WI38 (cell line): ENCODE measurements around the gene TARDBP.
A peak's percentile ranks its signal among the peaks of the same experiment; 100 is the strongest.
"Not testable (repeated sequence)": the region's sequence is repeated elsewhere in the genome, so short reads cannot be mapped to it uniquely, and the experiment has no call there.

Experiments
- H3K4me3 ChIP-seq: 2 replicates; pipeline ENCODE4 v1.5.1; 2011; ENCODE audit warnings: low read depth, mild to moderate bottlenecking, control low read depth, low read length
- TF ChIP-seq, protein P1 (sequence below): IDR thresholded peaks from 2 replicates; pipeline ENCODE4 v1.5.1; 2012; ENCODE audit warnings: low read depth, mild to moderate bottlenecking, control low read depth, low read length

TARDBP gene

DNA sequence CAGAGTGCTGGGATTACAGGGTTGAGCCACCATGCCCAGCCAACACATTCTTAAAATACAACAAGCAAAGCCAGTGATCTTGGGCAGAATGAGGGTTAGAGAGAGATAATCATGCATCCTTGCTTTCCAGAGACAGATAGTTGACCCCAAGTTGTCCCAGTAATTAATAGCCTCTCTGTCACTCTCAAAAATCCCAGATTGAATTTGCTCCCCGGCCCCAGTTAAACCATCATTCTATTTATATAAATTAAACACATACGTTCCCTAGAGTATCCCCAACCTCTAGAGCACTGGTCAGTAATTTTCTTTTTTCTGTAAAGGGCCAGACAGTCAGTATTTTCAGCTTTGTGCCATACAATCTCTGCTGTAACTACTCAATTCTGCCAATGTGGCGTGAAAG, 16.4 kb upstream of the TARDBP start:
- TF ChIP-seq, protein P1, sequence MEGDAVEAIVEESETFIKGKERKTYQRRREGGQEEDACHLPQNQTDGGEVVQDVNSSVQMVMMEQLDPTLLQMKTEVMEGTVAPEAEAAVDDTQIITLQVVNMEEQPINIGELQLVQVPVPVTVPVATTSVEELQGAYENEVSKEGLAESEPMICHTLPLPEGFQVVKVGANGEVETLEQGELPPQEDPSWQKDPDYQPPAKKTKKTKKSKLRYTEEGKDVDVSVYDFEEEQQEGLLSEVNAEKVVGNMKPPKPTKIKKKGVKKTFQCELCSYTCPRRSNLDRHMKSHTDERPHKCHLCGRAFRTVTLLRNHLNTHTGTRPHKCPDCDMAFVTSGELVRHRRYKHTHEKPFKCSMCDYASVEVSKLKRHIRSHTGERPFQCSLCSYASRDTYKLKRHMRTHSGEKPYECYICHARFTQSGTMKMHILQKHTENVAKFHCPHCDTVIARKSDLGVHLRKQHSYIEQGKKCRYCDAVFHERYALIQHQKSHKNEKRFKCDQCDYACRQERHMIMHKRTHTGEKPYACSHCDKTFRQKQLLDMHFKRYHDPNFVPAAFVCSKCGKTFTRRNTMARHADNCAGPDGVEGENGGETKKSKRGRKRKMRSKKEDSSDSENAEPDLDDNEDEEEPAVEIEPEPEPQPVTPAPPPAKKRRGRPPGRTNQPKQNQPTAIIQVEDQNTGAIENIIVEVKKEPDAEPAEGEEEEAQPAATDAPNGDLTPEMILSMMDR, result no peak
- no peak overlapping the region for H3K4me3 ChIP-seq

DNA sequence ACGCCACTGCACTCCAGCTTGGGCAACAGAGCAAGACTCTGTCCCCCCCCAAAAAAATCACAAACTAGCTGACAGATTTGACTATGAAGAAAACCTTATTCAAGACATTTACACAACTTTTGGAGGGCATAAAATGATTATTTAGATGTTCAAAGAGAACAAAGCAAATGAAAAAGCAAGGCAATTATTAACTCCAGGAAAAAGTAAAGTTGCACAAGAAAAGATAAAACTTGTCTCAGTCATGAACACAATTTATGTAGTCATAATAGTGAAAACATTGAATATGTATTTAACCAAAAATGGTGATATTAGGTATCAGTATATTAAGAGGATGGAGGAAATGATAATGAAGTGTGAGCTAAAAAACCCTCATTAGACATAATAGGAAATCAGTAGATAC, 11.9 kb upstream of the TARDBP start:
- TF ChIP-seq, protein P1, result no peak
- no peak overlapping the region for H3K4me3 ChIP-seq

DNA sequence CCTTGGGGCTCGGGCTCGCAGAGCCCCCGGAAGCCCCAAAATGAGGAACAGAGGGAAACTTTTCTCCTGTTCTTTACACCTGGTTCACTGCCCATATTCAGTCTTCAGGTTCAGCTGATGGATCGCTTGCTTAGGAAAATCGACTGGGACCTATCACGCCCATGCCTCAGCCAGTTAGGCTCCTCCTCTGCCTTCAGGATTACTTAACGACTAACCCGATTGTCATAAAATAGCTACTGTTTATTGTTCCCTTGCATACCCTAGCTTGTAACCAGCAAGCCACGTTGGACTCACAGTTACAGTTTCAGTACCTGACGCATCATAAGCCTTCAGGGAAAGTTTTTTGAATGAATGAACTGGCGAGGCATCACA, 692 bp downstream of the TARDBP start:
- TF ChIP-seq, protein P1, result no peak
- peak overlapping the region; percentile 87 for H3K4me3 ChIP-seq

DNA sequence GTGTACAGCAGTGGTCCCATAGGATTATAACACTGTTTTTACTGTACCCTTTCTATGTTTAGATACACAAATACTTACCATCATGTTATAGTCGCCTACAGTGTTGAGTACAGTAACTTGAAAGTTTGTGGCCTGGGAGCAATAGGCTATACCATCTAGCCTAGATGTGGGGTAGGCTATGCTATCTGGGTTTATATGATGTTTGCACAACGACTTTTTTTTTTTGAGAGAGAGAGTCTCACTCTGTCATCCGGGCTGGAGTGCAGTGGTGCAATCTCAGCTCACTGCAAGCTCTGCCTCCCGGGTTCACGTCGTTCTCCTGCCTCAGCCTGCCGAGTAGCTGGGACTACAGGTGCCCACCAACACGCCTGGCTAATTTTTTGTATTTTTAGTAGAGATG, 6.9 kb downstream of the TARDBP start:
- H3K4me3 ChIP-seq, result not testable (repeated sequence)

DNA sequence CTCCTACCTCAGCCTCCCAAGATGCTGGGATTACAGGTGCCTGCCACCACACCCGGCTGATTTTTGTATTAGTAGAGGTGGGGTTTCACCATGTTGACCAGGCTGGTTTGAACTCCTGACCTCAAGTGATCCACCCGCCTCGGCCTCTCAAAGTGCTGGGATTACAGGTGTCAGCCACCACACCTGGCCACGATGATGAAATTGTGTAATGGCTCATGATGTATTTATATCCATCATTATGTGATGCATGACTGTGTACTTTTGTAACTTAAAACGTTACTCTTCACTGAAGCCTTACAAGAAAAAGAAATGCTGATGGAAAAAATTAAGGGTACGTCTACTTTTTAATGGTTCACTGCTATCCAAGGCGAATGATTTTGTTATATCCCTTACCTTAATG, 7.5 kb downstream of the TARDBP start:
- H3K4me3 ChIP-seq, result no peak overlapping the region
- TF ChIP-seq, protein P1, result no peak

DNA sequence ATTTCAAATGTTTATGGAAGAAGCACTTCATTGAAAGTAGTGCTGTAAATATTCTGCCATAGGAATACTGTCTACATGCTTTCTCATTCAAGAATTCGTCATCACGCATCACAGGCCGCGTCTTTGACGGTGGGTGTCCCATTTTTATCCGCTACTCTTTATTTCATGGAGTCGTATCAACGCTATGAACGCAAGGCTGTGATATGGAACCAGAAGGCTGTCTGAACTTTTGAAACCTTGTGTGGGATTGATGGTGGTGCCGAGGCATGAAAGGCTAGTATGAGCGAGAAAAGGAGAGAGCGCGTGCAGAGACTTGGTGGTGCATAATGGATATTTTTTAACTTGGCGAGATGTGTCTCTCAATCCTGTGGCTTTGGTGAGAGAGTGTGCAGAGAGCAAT, 10.7 kb downstream of the TARDBP start:
- TF ChIP-seq, protein P1, result no peak

DNA sequence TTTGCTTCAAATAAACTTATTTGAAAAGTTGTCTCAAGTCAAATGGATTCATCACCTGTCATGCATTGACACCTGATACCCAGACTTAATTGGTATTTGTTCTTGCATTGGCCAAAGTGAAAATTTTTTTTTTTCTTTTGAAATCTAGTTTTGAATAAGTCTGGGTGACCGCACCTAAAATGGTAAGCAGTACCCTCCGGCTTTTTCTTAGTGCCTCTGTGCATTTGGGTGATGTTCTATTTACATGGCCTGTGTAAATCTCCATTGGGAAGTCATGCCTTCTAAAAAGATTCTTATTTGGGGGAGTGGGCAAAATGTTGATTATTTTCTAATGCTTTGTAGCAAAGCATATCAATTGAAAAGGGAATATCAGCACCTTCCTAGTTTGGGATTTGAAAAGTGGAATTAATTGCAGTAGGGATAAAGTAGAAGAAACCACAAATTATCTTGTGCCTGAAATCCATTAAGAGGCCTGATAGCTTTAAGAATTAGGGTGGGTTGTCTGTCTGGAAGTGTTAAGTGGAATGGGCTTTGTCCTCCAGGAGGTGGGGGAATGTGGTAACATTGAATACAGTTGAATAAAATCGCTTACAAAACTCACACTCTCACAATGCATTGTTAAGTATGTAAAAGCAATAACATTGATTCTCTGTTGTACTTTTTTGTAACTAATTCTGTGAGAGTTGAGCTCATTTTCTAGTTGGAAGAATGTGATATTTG, 11.9 kb downstream of the TARDBP start:
- TF ChIP-seq, protein P1, result no peak

More for the DNA sequence above, 10.7 kb downstream of the TARDBP start:
- H3K4me3 ChIP-seq, result no peak overlapping the region

DNA sequence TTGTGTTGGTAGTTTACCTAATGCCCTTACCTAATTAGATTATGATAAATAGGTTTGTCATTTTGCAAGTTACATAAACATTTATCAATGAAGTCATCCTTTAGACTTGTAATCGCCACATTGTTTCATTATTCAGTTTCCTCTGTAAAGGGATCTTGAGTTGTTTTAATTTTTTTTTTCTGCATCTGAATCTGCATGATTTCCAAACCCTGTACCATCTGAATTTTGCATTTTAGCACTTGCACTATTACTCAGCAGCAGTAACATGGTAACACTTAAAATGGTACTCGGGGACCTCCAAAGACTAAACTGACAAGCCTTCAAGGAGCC, 12.4 kb downstream of the TARDBP start:
- no peak overlapping the region for H3K4me3 ChIP-seq
- TF ChIP-seq, protein P1, result no peak

More for the DNA sequence above, 11.9 kb downstream of the TARDBP start:
- no peak overlapping the region for H3K4me3 ChIP-seq
